ENCODE results near the gene USP22. TPM values are rescaled to one million over a fixed set of nuclear protein-coding genes. Genes with fewer than 3 reads are reported as not detected.

The USP22 gene
- total RNA-seq, 1 experiment from 2014 or later, result 210 TPM

DNA sequence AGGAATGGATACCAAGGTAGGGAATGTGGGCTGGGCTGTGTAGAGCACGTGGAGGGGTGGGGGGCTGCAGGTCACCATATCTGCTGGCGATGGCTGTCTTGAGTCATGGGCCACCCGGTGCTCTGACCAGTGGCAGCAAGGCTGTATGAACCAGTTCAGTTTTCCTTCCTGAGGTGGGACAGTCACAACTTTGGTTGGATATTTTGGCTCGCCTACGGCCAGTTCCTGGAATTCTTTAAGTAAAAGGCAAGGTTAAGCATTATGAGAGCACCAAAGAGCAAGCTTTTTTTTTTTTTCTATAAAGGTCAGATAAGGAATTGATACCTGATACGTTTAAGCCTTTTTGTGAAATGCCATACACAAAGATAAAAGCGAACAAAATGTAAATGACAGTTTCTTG lies 81.9 kb downstream of the USP22 start:
- ChIA-PET POLR2A (no interaction called here), CTCF (no interaction called here), RAD21 (ENCODE audit: low non-redundant PET in 1 of 2, low total read pairs in 2 of 2, uncharacterized antibody in 2 of 2, unreplicated experiment in 2 of 2) (no interaction called here)
- Histone ChIP-seq H3K4me3 (replicated peaks in 1 of 2; ENCODE audit: low read depth in 1 of 2, low read length in 2 of 2) (no peak overlapping the region), H3K79me2 (ENCODE audit: insufficient read depth, low read length) (no peaks in the 10 kb centered on the region), H3K27ac (ENCODE audit: low read depth, low read length) (no peak overlapping the region), H3K9me2 (ENCODE audit: insufficient read depth) (no peaks in the 10 kb centered on the region), H4K20me1 (ENCODE audit: insufficient read depth) (no peaks in the 10 kb centered on the region), H3K36me3 (ENCODE audit: control insufficient read depth in 1 of 2, insufficient read depth in 2 of 2, low read length in 2 of 2) (no peaks in the 10 kb centered on the region), H3K9me3 (ENCODE audit: control insufficient read depth in 1 of 2, insufficient read depth in 1 of 2, low read depth in 1 of 2, low read length in 2 of 2) (no peaks in the 10 kb centered on the region), H3K4me2 (ENCODE audit: low read length) (no peak overlapping the region), H3K9ac (ENCODE audit: low read length) (no peak overlapping the region), H2AFZ (ENCODE audit: low read depth, low read length, poor library complexity, severe bottlenecking) (no peak overlapping the region), H3K4me1 (ENCODE audit: control insufficient read depth in 1 of 2, insufficient read depth in 2 of 2, low read length in 2 of 2) (no peaks in the 10 kb centered on the region), H3K27me3 (ENCODE audit: insufficient read depth, low read length) (peaks cover 36% of the 10 kb centered on the region; the same call in 1 of the 2 replicates)
- DNase-seq (ENCODE audit: low read depth, low spot score) (no peak), ATAC-seq (no peak)
- BruUV-seq (replicated peaks), result no TSS peak
- intact Hi-C loops (cut with micrococcal nuclease), result no loop called here
- TF ChIP-seq, protein P1, sequence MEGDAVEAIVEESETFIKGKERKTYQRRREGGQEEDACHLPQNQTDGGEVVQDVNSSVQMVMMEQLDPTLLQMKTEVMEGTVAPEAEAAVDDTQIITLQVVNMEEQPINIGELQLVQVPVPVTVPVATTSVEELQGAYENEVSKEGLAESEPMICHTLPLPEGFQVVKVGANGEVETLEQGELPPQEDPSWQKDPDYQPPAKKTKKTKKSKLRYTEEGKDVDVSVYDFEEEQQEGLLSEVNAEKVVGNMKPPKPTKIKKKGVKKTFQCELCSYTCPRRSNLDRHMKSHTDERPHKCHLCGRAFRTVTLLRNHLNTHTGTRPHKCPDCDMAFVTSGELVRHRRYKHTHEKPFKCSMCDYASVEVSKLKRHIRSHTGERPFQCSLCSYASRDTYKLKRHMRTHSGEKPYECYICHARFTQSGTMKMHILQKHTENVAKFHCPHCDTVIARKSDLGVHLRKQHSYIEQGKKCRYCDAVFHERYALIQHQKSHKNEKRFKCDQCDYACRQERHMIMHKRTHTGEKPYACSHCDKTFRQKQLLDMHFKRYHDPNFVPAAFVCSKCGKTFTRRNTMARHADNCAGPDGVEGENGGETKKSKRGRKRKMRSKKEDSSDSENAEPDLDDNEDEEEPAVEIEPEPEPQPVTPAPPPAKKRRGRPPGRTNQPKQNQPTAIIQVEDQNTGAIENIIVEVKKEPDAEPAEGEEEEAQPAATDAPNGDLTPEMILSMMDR (IDR thresholded peaks at IDR 0.05 in 2 of 3, conservative IDR thresholded peaks at IDR 0.05 in 1 of 3; ENCODE audit: borderline replicate concordance in 1 of 3, insufficient read depth in 1 of 3, low read depth in 2 of 3, low read length in 2 of 3), result no peak

DNA sequence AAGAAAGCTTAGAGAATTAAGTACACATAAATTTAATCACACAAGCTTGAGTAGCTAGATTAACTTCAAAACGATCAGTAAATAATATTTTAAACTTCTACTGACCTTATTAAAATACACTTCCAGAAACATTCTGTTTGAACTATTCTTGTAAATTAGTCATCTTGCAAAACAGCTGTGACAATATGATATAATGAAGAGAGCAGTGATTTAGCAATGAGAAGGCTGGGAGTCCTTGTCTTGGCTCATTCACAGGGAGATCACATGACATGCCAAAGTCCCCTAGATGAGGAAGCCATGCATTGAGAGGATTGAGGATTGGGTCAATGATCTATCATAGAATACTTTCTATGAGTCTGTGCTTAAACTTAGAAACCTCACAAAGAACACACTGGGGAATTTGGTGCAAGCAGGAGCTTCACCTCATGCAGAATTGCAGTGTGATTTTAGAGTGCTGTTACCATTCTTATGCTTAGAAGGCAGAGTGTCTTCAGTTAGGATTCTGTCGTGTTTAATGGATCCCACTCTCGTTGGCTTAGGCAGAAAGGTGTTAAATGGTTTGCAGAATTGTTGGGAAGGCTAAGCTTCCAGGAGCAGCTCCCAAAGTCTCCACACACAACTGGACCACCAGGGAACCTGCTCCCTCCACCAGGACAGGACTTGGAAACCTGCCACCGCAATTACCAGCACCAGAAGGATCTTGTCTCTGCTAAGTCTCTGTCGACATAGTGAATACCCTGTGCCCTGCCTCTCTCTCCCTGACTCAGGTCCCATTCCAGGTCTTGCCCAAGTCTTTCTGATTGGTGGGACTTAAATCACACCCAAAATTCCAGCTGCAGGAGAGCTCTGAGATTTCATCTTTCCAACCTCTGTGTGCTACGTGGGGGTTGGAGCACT lies 87.1 kb downstream of the USP22 start:
- H4K20me1 ChIP-seq (ENCODE audit: insufficient read depth), result no peaks in the 10 kb centered on the region
- intact Hi-C loops (cut with micrococcal nuclease), result no loop called here
- no peaks in the 10 kb centered on the region for H3K79me2 ChIP-seq (ENCODE audit: insufficient read depth, low read length)
- CTCF ChIA-PET, result no interaction called here
- RAD21 ChIA-PET (ENCODE audit: low non-redundant PET in 1 of 2, low total read pairs in 2 of 2, uncharacterized antibody in 2 of 2, unreplicated experiment in 2 of 2), result no interaction called here
- no peaks in the 10 kb centered on the region for H3K4me1 ChIP-seq (ENCODE audit: control insufficient read depth in 1 of 2, insufficient read depth in 2 of 2, low read length in 2 of 2)
- H2AFZ ChIP-seq (ENCODE audit: low read depth, low read length, poor library complexity, severe bottlenecking), result no peak overlapping the region
- POLR2A ChIA-PET, result no interaction called here
- no peak overlapping the region for H3K4me3 ChIP-seq (replicated peaks in 1 of 2; ENCODE audit: low read depth in 1 of 2, low read length in 2 of 2)
- H3K4me2 ChIP-seq (ENCODE audit: low read length), result no peak overlapping the region
- H3K27ac ChIP-seq (ENCODE audit: low read depth, low read length), result no peak overlapping the region
- ATAC-seq (no peak), DNase-seq (ENCODE audit: low read depth, low spot score) (no peak)
- no peaks in the 10 kb centered on the region for H3K9me3 ChIP-seq (ENCODE audit: control insufficient read depth in 1 of 2, insufficient read depth in 1 of 2, low read depth in 1 of 2, low read length in 2 of 2)
- H3K9me2 ChIP-seq (ENCODE audit: insufficient read depth), result no peaks in the 10 kb centered on the region
- no peaks in the 10 kb centered on the region for H3K36me3 ChIP-seq (ENCODE audit: control insufficient read depth in 1 of 2, insufficient read depth in 2 of 2, low read length in 2 of 2)
- TF ChIP-seq SP1 (IDR thresholded peaks at IDR 0.05; ENCODE audit: low read depth) (no peak), ZNF274 (IDR thresholded peaks at IDR 0.05; ENCODE audit: low read depth, low read length) (no peak)
- no peak overlapping the region for H3K9ac ChIP-seq (ENCODE audit: low read length)
- BruUV-seq (replicated peaks), result no TSS peak
- H3K27me3 ChIP-seq (ENCODE audit: insufficient read depth, low read length), result peaks cover 12% of the 10 kb centered on the region; the same call in 1 of the 2 replicates
